Occipital lobe (tissue), 3 donors: ENCODE measurements around the gene ACTR6. TPM values are rescaled to one million over a fixed set of nuclear protein-coding genes. Genes with fewer than 3 reads are reported as not detected.

Experiments
- DNase-seq: peaks from one replicate; lab custom pipeline; 2025; lab: John Stamatoyannopoulos, UW
- small RNA-seq: library from RNA; depleted of rRNA; stranded (forward); fragments of <200 nt; gene quantifications from one replicate; pipeline ENCODE3, GENCODE V24; 2014
- total RNA-seq: library from RNA; depleted of rRNA; stranded (reverse); fragments of >200 nt; gene quantifications from one replicate; pipeline ENCODE4 v1.2.3, GENCODE V29; 2014

The ACTR6 gene
- total RNA-seq, 1 donor from 2014 or later, result 50.5 TPM

DNA sequence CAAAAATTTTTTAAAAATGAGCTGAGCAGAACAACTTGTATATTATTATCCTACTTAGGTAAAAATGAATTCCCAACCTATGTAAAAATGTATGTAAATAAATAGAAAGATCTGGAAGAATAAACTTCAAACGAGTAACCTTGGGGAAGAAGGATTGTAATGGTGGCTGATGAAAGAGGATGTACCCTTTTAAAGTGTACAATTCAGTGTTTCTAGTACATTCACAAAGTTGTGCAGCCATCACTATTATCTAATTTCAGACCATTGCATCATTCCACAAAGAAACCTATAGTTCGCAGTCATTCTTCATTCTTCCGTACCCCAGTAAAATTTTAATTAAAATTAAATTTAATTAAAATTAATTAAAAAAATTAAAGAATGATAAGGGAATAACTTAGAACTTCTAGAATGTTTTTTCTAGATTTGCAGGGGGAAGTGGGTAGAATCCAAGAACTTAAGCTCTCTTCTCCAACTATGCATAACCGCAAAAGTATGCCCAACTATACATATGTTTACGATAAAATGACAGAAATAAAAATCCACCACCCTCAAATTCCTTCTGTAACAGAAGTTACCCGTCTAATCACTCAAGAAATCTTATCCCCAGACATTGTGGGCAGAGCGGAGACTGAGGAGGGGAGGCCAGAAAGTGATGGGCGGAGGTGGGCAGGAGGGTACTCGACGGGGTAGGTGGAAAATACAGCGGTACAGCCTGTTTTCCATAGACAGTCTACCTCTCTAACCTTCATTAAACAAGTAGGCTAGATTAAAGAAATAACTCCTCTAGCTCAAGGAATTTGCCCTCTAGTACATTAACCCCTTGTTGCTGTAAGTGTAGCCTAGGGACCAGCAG is 65.3 kb downstream of the ACTR6 start:
- no peak for DNase-seq

DNA sequence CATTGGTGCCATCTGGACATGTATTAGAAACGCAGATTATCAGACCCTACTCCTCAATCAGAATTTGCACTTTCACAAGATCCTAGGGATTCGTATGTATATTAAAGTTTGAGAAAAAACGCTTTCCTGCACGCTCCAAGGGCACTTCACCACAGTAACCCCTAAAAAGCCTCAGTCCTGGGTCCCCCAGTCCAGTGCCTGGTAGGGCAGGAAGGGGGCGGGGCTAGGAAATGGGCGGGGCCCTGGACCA is 65.9 kb downstream of the ACTR6 start:
- no peak for DNase-seq

DNA sequence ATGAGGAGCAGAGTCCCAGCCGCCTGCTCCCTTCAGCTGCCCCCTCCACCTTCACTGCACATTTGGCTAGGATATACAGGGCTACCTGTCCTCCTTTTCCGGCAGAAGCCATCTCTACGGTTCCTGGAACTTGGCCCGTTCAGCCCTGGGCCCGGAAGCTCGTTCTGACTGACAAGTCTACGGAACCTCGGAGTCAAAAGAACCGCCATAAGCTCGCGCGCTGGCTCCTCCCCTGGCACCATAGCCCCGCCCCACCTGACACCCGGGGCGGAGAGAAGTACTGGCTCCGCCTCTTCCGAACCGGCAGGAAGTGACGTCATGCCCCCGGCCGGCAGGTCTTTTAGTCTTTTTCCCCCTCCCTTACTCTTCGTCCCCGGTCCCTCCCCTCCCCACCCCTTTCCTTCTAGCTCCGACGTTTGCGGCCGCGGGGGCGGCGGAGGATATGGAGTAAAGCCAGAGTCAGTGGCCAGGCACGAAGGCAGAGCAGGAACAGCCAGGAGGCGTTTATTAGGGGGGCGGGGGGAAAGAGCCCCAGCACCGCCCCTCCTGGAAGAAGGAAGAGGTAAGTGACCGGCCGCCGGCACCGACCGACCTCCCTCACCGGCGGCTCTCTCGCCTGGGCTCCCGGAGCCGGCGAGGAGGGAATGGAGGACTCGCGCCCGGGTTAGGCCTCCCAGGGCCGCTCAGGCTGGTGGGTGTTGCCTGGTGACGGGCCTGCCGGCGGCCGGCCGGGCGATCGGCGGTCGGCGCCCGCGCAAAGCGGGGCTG is 66.4 kb downstream of the ACTR6 start, which contains the start of the genes DEPDC4 and SCYL2:
Gene DEPDC4 (minus strand): TSS at position 245 of the 768 bp plus-strand sequence. CDS start 3 bp downstream, at position 242.
Gene SCYL2 (plus strand): TSS at position 343 of the 768 bp plus-strand sequence. CDS start 15,794 bp downstream, outside the sequence.
- DNase-seq, result peak; percentile 95

DNA sequence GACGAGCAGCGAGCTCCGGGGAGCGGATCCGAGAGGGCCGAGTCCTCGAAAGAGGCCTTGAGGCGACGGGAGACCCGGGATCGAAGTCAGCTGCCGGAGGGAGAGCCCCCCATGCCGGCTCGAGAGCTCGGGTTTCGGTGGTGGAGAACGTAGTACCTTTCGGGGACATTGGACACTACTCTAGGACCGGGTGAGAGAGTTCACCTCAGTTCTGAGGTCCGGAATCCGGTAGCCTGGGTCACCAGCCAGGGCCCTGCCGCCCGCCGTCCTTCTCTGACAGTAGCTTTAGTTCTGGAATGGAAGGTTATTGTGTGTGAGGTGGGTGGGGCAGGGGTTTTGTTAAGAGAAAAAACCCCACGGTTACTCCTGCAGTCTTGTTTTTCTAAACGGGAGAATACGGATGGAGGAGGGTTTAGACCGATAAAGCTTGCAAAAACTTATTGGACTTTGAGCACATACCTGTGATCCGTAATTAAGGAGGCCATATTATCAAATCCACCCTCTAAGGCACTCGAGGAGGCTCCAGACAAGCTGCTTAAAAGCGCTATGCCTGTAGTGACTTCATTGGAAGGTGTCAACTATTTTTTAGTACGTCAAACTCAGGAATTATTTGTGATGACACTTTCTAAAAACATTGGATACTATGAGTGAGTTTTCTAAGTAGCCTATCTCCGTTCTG is 67.1 kb downstream of the ACTR6 start:
- peak; percentile 58 for DNase-seq

DNA sequence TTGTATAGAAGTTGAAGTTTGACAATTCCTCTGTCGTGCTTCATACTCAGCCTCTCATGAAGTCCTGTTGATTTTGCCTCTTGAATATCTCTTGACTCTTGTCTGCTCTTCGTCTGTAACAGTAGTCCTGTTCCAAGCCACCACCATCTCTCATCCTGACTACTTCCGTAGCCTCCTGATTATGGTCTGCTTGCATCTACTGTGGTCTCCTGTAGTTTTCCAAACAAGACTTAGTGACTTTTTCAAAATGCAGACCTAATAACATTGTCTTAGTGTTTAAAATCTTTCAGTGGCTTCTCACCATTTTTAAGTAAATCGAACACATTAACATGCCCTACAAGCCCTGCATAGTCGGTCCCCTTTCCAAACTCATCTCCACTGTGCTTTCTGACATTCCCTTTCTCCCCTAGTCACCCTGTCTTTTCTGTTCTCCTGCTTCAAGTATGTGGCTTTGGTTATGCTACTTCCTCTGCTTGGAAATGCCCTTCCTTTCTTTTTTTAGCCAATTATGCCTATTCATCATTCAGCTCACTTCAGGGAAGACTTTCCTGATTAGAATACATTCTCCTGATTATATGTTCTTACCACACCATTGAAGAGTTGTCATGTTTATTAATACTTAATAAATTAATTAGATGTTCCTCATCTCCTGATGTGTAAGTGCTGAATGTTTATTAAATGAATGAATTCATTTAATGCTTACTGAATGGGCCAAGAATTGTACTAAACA is 68.4 kb downstream of the ACTR6 start:
- no peak for DNase-seq

DNA sequence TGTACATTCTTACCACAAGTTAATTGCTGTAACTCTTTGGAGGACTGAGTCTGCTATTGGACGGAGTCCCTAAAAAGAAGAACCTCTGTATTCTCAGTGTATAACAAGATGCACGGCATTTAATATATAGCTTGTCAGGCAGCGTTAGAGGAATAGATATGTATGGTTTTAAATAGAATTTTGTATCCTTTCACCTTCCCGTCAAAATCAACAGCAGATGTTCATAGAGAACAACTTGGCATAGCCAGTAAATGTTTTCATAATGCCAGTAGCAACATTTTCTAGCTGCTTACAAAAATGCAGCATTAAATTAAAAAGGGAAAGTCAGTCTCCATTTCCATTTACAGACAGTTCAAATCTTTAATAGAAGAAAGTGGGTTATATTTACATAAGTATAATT is 73.2 kb downstream of the ACTR6 start:
- no peak for DNase-seq

Small RNA genes within 50 kb of the gene (small RNA-seq; reads per million reads assigned to genes)
- gene MIR1827 (not detected), gene RF00019 (not detected), gene RN7SL176P (not detected)

Other genes with a start within 250 kb of the ACTR6 start
- gene ANKS1B, start 215.9 kb upstream of the ACTR6 start, total RNA-seq, result 452 TPM
- gene BLTP3B, start 57.9 kb upstream of the ACTR6 start, total RNA-seq, result 99.2 TPM
- gene DEPDC4, start 66.3 kb downstream of the ACTR6 start, total RNA-seq, result 1.2 TPM
- gene SCYL2, start 66.4 kb downstream of the ACTR6 start, total RNA-seq, result 123 TPM
- gene SLC17A8, start 156.3 kb downstream of the ACTR6 start, total RNA-seq, result 1.2 TPM